NCI-H2196 treated with DMSO at 0.1 percent for 48 hours (cell line): ENCODE measurements around the gene ZNF286A.
"Not testable (repeated sequence)": the region's sequence is repeated elsewhere in the genome, so short reads cannot be mapped to it uniquely, and the experiment has no call there.

Experiments used
- DNase-seq: peaks from one replicate; lab custom pipeline; 2025; ENCODE audit not compliant: unreplicated experiment; lab: John Stamatoyannopoulos, UW

The ZNF286A gene

GRCh38 chr17:15699413-15699924 lies at the start of gene ZNF286A:
ZNF286A (plus strand) TSS chr17:15699752; CDS start chr17:15700330, 578 bp downstream.
- DNase-seq = peak; percentile 57

- no peak for DNase-seq
These were observed 49.6 kb upstream of the ZNF286A start for GRCh38 chr17:15649861-15650421.

GRCh38 chr17:15650741-15651582 lies 48.6 kb upstream of the ZNF286A start:
- no peak for DNase-seq

GRCh38 chr17:15651583-15652110 lies 47.9 kb upstream of the ZNF286A start:
- peak; percentile 70 for DNase-seq

DNA sequence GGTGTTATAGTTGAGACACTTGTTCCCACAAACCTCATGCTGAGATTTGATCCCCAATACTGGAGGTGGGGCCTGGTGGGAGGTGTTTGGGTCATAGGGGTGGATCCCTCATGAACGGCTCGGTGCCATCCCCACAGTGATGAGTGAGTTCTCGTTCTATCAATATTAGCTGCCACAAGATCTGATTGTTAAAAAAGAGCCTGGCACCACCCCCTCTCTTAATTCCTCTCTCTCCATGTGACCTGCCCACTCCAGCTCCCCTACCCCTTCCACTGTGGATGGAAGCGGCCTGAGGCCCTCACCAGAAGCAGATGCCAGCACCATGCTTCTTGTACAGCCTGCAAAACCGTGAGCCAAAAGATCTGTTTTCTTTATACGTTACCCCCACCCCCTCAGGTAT lies 46.6 kb upstream of the ZNF286A start:
- no peak for DNase-seq

DNA sequence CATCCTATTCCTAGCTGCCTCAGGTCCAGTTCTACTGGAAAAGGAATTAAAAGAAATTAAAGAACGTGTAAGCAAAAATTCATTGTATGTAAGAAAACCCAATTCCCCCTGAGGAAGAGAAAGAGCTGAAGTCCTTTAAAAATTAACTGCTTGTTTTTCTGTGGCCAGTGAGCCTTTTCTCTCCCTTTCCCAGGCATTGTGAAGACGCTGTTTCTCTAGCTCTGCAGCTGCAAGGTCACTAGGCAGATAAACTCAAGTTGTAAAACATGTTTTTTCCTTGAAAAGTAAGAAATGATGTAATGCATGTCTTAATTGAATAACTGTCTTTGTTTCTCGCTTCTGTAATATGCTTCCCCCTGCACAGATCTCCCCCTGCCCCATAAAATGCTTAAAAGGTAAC lies 45.2 kb upstream of the ZNF286A start:
- not testable (repeated sequence) for DNase-seq

DNA sequence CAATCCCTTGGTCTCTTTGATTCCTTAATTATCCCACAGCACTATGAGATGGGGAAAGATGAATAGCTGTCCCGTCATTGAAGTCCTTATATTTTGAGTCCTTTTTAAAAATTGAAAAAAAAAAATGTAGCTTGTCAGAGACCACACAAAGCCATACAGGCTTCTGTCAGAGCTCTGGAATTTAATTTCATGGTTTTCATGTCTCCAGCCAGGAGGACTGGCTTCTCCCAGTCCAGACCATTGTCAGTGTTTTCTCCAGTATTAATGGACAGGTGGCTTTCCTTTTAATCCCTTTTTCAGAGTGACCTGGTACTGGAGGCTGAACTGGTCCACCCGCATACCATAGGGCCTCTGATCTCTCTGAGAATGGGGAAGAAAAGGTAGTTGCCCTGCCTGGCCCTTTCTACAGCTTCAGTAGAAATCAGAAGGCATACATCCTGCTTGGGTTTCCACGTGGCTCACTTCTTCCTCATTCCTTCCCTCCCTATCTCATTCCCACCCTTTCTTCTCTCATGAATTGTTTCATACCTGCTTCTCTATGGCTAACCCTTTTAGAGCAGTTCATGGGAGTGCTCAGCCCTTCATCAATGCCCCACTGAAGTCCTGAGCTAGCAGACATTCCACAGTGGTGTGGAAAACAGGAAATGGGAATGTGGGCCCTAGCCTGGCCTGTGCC lies 44.5 kb upstream of the ZNF286A start:
- no peak for DNase-seq

DNA sequence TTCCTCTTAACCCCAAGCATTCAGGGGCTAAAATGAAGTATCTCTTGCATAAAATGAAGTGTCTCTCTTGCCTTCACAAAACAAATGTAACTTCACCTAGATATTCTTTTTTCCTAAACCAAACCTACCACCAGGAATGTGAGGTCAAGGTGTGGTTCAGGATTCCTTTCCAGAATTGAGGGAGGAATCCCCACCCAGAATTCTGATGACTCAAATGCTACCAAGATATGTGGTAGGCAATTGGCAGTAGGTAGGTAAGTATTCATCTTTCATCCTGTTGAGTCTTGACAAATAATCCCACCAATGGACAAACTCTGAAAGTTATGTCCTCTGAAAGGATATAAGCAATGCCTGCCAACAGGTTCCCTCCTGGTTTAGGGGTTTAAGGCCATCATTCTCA lies 41.7 kb upstream of the ZNF286A start:
- no peak for DNase-seq

- DNase-seq = no peak
These were observed 41.3 kb upstream of the ZNF286A start for GRCh38 chr17:15658296-15658695.

GRCh38 chr17:15659236-15659635 lies 40.3 kb upstream of the ZNF286A start:
- DNase-seq = no peak

DNA sequence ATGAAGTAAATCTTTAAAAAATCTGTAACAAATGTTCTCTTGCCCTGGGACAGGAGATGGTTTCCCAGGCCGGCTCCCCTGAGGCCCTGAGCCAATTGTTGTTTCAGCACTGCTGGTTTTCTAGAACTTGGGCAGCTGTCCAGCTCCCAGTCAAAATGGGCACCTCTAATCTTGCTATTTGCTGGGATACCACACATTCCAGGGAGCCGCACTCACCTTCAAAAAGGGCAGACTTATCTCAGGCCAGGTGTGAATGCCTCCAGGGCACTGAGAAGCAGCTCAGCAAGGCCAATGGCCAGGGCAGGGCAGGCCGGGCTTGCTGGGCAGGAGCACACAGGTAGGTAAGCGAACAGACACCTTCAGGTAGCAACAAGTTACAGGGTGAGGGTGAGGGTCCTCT lies 39.9 kb upstream of the ZNF286A start:
- DNase-seq = no peak

DNA sequence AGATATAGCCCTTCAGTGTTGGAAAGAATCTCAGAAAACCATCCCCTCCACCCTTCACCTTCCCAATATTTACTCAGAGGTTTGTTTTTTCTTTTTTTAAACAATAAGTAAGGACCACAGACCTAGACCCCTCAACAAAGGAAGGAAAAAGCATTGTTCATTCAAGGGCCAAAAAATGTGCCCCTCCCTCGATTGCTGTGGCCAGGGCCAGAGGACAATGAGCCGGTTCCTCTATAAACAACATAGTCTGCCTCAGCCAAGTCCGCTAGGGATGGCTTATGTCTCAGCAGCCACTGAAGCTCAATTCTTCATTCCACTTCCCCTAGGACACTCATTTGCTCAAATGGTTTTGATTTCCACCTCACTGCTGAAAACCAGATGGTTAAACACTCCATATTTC lies 39.5 kb upstream of the ZNF286A start:
- DNase-seq = no peak

- no peak for DNase-seq
These were observed 36.9 kb upstream of the ZNF286A start for GRCh38 chr17:15662681-15663080.

DNA sequence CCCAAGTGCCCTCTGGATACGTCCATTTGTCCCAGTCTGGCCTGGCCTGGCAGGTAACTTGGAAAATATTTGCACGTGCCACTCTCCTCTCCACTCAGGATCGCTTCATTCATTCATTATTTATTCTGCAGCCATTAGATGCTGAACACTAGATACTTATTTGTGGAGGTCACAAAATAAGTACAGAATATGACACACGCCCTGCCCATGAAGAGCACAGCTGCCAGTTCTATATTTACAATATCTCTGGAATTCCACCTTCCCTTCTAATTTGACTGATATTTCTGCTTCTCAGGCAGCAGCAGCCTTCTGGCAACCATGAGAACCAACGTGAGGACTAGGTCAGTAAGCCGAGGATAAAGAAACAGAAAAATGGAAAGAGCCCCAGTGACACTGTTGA lies 36.4 kb upstream of the ZNF286A start:
- DNase-seq = no peak

- no peak for DNase-seq
These were observed 35.9 kb upstream of the ZNF286A start for GRCh38 chr17:15663691-15664090.

GRCh38 chr17:15669526-15669925 lies 30.0 kb upstream of the ZNF286A start:
- not testable (repeated sequence) for DNase-seq

GRCh38 chr17:15674640-15675039 lies 24.9 kb upstream of the ZNF286A start:
- DNase-seq = not testable (repeated sequence)

DNA sequence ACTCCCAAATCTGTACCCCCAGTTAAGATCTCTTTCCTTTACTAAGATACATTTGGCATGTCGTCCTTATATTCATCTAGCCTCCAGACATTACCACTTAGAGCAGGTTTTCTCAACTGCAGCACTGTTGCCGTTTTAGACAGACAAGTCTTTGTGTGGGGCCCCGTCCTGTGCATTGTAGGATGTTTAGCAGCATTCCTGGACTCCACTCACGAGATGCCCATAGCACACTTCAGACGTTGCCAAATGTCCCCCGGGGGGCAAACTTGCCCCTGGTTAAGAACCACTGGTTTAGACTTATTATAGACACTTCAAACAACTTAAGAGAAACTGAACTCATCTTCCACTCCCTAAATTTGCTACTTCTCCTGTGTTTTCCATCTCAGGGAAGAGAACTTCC lies 23.6 kb upstream of the ZNF286A start:
- DNase-seq = not testable (repeated sequence)

- not testable (repeated sequence) for DNase-seq
These were observed 16.4 kb upstream of the ZNF286A start for GRCh38 chr17:15683135-15683534.

GRCh38 chr17:15683824-15684478 lies 15.6 kb upstream of the ZNF286A start, which contains the start of gene TRIM16:
TRIM16 (minus strand) TSS chr17:15684311; CDS start chr17:15651609, 32,702 bp downstream.
- peak; percentile 2 for DNase-seq

DNA sequence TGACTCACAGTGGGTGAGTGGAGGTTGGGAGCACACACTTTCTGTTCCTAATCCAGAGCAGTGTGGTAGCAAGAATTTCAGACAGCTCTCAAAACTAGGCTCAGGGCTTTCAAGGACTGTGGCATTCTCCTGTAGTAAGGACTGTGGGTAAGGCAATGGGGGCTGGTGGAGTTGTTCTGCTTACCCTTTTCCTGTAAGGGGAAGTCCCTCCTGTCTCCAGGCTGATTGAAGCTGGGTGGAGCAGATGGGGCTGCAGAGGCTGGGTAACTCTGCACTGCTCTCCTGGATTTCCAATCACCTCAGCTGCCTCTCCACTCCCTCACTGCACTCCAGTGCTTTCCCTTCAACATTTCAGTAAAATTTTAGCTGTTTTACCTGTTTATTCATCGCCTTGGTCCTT lies 12.1 kb upstream of the ZNF286A start:
- DNase-seq = not testable (repeated sequence)
